Thoracic aorta (tissue), 2 donors: Measurements from ENCODE around the gene ADGRL2. TPM values are rescaled to one million over a fixed set of nuclear protein-coding genes. Genes with fewer than 3 reads are reported as not detected.

Experiments used
- ATAC-seq: fragments of 150-250 bp; one replicate; pipeline ENCODE4 v1.8.0; 2017; ENCODE audit warnings: low read depth; ENCODE audit not compliant: insufficient number of reproducible peaks, low FRiP score
- DNase-seq: peaks from one replicate; pipeline ENCODE4 v3.0.0-alpha.2; 2020; ENCODE audit warnings: low spot score
- H3K27ac ChIP-seq, 2 donors: fragments of 200-600 bp; sonication (generic); 1 replicate in 1 of 2; 2 replicates in 1 of 2; pipeline ENCODE4 v1.5.1; 2016; ENCODE audit warnings: mild to moderate bottlenecking in 2 of 2, moderate library complexity in 2 of 2
- H3K27me3 ChIP-seq: fragments of 200-600 bp; sonication (generic); replicated peaks from 2 replicates; pipeline ENCODE4 v1.6.0; 2016; ENCODE audit warnings: mild to moderate bottlenecking; ENCODE audit not compliant: insufficient read depth
- H3K36me3 ChIP-seq: fragments of 200-600 bp; sonication (generic); one replicate; pipeline ENCODE4 v1.5.1; 2016
- H3K4me1 ChIP-seq, 2 donors: fragments of 200-600 bp; sonication (generic); 1 replicate in 1 of 2; 2 replicates in 1 of 2; pipeline versions ENCODE4 v1.5.1 to v1.6.0; 2016; ENCODE audit warnings: low read depth in 2 of 2, mild to moderate bottlenecking in 1 of 2; ENCODE audit not compliant: control insufficient read depth in 1 of 2
- H3K4me3 ChIP-seq: fragments of 200-600 bp; sonication (generic); 2 replicates; pipeline ENCODE4 v1.5.1; 2016; ENCODE audit warnings: mild to moderate bottlenecking
- H3K9me3 ChIP-seq: fragments of 200-600 bp; sonication (generic); 2 replicates; pipeline ENCODE4 v1.5.1; 2016
- CTCF ChIP-seq: fragments of 200-600 bp; sonication (generic); IDR thresholded peaks from one replicate; pipeline ENCODE4 v1.5.1; 2019; ENCODE audit warnings: antibody characterized with exemption
- total RNA-seq, 2 donors: library from RNA; depleted of rRNA; stranded (reverse); fragments of >200 nt; gene quantifications; one replicate each; pipeline versions ENCODE4 v1.1.0 to v1.2.3, GENCODE V29; 2016

Gene ADGRL2
- total RNA-seq, 2 donors from 2014 or later = 53.3 to 67.2 TPM

- DNase-seq (no peak), ATAC-seq (no peak)
- H3K36me3 ChIP-seq = no peaks in the 10 kb centered on the region
- H3K27me3 ChIP-seq = no peaks in the 10 kb centered on the region
- TF ChIP-seq CTCF = no peak
- H3K4me3 ChIP-seq = no peak overlapping the region
- H3K27ac ChIP-seq = no peak overlapping the region
- no peaks in the 10 kb centered on the region for H3K9me3 ChIP-seq
- H3K4me1 ChIP-seq = peaks cover 0 to 15% of the 10 kb centered on the region in 2 donors
Measured at GRCh38 chr1:81758181-81758580, 42.6 kb upstream of the ADGRL2 start.

- DNase-seq (no peak), ATAC-seq (no peak)
- Histone ChIP-seq H3K4me3 (no peak overlapping the region), H3K27me3 (no peaks in the 10 kb centered on the region), H3K27ac (no peak overlapping the region), H3K36me3 (no peaks in the 10 kb centered on the region), H3K9me3 (no peaks in the 10 kb centered on the region), H3K4me1 (peaks cover 0 to 15% of the 10 kb centered on the region in 2 donors)
- TF ChIP-seq CTCF = peak; percentile 4
Measured at GRCh38 chr1:81760477-81761097, 40.1 kb upstream of the ADGRL2 start.

- Histone ChIP-seq H3K9me3 (no peaks in the 10 kb centered on the region), H3K36me3 (no peaks in the 10 kb centered on the region), H3K4me1 (no peaks in the 10 kb centered on the region), H3K4me3 (no peak overlapping the region), H3K27ac (no peak overlapping the region), H3K27me3 (no peaks in the 10 kb centered on the region)
- no peak for ATAC-seq
- DNase-seq = no peak
- no peak for TF ChIP-seq CTCF
Measured at GRCh38 chr1:81775510-81775909, 25.2 kb upstream of the ADGRL2 start.

GRCh38 chr1:81780705-81781454 is 19.9 kb upstream of the ADGRL2 start:
- DNase-seq (no peak), ATAC-seq (no peak)
- no peaks in the 10 kb centered on the region for H3K4me1 ChIP-seq
- TF ChIP-seq CTCF = no peak
- no peak overlapping the region for H3K27ac ChIP-seq
- no peaks in the 10 kb centered on the region for H3K36me3 ChIP-seq
- H3K27me3 ChIP-seq = no peaks in the 10 kb centered on the region
- H3K4me3 ChIP-seq = no peak overlapping the region
- H3K9me3 ChIP-seq = no peaks in the 10 kb centered on the region

GRCh38 chr1:81781749-81782148 is 19.0 kb upstream of the ADGRL2 start:
- no peak overlapping the region for H3K27ac ChIP-seq
- no peaks in the 10 kb centered on the region for H3K9me3 ChIP-seq
- no peak for TF ChIP-seq CTCF
- no peaks in the 10 kb centered on the region for H3K27me3 ChIP-seq
- DNase-seq = no peak
- H3K4me3 ChIP-seq = no peak overlapping the region
- no peaks in the 10 kb centered on the region for H3K36me3 ChIP-seq
- no peaks in the 10 kb centered on the region for H3K4me1 ChIP-seq
- ATAC-seq = no peak
